GM18909 (cell line): Measurements from ENCODE around the gene KRT16.
"Not testable (repeated sequence)": the region's sequence is repeated elsewhere in the genome, so short reads cannot be mapped to it uniquely, and the experiment has no call there.

Experiments used
- ATAC-seq: cut with Tn5 transposase; IDR thresholded peaks from one replicate; pipeline ENCODE4 v1.9.1; 2021; ENCODE audit warnings: mild to moderate bottlenecking; ENCODE audit not compliant: unreplicated experiment, poor library complexity

Gene KRT16

GRCh38 chr17:41648411-41649195 lies 36.0 kb upstream of the KRT16 start:
- ATAC-seq = no peak

- no peak for ATAC-seq
Measured at GRCh38 chr17:41647940-41648410, 35.4 kb upstream of the KRT16 start.

GRCh38 chr17:41647038-41647813 lies 34.7 kb upstream of the KRT16 start:
- no peak for ATAC-seq

- no peak for ATAC-seq
Measured at GRCh38 chr17:41642252-41643156, 29.9 kb upstream of the KRT16 start.

- ATAC-seq = not testable (repeated sequence)
Measured at GRCh38 chr17:41640596-41640995, 28.0 kb upstream of the KRT16 start.

DNA sequence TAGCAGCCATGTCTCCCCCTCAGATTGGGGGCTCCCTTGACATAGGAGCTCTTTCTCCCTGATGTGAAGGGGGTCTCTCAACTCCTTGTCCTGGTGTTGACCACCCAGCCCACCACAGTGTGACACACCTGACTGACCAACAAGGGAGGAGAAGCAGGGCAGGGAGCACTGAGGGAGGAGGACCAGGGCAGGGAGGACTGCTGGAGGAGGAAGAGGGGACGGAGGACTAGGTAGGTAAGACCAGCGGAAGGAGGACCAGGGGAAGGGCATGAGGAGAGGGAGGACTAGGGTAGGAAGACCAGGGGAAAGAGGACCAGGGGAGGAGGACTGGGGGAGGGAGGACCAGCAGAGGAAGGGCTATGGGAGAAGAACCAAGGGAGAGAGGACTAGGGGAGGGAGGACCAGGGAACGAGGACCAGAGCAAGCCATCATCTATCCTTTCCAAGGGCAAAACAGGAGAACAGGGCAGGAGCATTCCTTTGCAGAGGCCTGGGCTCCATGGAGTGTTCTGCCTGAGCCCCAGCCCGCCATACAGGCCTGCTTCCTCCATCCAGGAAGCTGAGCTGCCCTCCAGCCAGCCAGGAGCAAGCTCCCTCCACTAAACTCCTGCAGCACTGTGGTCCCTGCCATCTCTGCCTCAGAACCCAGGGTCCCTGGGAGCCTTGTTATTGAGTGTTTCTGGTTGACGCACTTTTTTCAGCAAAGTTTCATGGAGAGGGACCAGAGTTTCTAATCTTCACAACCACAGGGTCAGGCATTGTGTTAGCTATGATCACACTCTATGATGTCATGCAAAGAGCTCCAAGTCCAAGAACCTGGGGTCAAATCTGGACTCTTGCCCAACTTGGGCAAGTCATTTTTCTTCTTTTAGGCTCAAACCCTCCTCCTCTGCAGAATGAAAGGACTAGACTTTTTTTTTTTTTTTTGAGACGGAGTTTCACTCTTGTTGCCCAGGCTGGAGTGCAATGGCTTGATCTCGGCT lies 27.2 kb upstream of the KRT16 start:
- ATAC-seq = no peak

DNA sequence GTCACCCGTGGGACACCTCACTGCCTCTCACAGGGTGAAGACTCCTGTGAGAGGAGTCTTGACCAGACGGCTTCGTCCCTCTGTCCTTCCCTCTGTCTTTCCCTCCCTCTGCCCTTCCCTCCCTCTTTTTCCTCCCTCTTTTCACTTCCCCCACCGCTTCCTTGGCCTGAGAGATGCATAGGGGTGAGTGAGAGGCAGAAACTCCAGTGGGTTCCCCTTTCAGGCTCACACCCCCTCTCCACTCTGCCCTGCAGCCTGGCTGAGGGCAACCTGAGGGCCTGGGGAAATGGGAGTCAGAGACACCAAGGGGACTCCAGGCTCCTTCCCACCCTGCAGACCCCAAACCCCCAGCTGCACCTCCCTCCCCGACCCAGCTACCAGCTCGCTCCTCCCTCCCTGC lies 26.4 kb upstream of the KRT16 start:
- no peak for ATAC-seq

- no peak for ATAC-seq
Measured at GRCh38 chr17:41638194-41638593, 25.6 kb upstream of the KRT16 start.

DNA sequence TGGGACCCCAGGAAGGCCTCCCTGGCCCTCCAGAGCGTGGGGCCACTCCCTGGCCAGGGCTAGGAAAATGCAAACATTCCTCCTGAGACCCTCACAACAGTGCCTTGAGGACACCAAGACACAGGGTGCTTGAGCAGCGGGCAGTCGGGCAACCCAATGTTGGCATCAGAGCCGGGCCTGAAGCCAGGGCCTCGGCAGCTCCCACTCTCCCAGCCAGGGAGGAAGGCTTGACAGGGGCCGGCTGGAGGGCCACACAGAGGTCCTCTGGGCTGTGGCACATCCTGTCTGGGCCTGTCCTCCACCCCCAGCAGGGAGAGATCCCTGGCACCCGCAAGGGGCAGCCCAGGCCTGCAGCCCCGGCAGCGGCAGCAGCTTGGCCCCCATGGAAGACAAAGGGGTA lies 24.1 kb upstream of the KRT16 start:
- ATAC-seq = no peak

DNA sequence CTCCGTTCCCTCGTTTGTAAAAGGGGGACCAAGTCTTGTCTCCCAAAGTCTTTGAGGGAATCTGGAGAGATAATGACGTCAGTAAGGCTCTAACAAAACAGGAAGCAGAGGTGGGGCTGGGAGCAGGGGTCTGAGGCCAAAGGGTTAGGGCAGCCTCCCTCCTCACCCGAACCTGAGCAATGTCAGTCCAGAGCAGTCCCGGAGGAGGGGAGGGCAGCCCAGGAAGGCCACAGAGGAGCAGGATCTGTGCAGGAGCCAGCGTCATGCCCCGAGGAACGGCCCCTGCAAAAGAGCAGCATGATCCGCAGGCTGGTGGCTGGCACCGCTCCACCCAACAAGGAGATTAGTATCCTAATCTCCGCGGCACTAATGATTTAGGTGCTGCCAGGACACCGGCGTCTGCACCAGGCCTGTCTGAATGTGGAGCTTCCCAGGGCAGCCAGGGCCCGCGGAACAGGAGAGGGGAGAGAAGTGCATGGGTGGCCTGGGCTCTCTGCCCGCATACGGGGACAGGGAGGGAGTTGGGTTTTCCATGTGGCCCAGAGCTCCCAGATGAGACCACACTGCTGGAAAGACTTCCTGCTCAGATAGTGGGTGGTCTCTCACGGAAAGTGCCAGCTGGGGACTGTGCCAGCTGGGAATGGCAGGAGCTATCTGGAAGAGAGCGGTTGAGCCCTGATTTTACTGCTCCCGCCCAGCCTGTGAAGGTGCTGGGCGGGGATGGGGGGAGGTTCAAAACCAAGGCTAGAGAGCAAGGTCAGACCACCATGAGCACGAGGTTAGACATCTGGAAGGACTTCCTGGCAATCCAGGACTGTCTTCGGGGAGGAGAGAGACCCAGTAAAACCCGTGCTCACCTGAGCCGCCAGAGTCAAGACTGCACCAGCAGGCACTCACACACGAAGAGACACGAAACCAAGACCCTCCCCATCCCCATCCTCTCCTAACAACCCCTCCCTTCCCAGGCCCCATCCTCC lies 22.8 kb upstream of the KRT16 start:
- ATAC-seq = no peak

GRCh38 chr17:41634639-41635038 lies 22.1 kb upstream of the KRT16 start:
- ATAC-seq = no peak

DNA sequence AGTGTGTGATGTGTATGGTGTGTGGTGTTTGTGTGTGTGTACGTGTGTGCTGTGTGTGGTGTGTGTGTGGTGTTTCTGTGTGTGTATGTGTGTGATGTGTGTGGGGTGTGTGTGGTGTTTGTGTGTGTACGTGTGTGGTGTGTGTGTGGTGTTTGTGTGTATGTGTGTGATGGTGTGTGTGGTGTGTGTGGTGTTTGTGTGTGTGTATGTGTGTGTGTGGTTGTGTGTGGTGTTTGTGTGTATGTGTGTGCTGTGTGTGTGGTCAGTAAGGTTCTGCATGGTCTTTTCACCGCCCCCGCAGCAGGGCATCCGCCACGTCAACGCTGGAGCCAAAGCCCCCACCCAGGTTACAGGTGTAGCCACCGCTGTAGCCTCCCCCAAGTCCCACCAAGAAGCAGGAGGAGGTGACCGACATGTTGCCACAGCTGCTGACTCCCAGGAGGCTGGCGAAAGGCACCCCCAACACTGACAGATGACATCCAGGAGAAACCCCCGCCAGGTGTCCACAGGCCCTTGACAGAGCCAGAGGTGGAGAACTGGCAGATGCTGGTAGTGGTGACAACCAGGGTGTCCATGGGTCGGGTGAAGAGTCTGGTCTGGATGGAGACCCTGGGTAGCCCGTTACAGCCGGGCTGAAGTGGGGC lies 21.1 kb upstream of the KRT16 start:
- ATAC-seq = no peak

- no peak for ATAC-seq
Measured at GRCh38 chr17:41632482-41633105, 20.0 kb upstream of the KRT16 start.

DNA sequence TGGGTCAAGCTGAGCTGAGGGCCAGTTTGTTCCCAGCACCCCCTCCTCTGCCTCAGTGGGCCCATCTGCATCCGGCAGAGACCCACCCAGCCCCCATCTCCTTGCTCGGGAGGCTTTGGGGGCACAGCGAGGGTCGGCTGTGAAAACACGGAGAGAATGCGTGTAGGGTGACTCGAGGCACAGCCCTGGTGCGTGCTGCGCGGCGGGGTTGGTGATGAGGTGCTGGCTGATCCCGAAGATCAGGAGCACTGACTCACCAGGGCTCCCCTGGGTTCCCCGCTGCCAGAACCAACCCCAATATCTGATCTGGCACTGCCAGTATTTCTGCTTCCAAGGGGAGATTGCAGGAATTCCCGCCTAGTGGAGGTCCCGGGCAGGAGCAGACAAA lies 19.3 kb upstream of the KRT16 start:
- ATAC-seq = no peak

GRCh38 chr17:41631025-41631897 lies 18.7 kb upstream of the KRT16 start:
- ATAC-seq = no peak

GRCh38 chr17:41629826-41630670 lies 17.5 kb upstream of the KRT16 start:
- no peak for ATAC-seq
